HEK293 (cell line): ENCODE measurements around the gene PTGDR.

Experiments
- CTCF ChIA-PET: fragments of 350-600 bp; formaldehyde crosslinking; extraction: SDS; loops from one replicate; lab custom pipeline; 2021; ENCODE audit warnings: antibody characterized with exemption; lab: Yijun Ruan, JAX
- POLR2A ChIA-PET: fragments of 300-600 bp; formaldehyde crosslinking; extraction: SDS; loops from one replicate; lab custom pipeline; 2020; ENCODE audit warnings: antibody characterized with exemption, inconsistent platforms; lab: Yijun Ruan, JAX
- H3K27ac ChIP-seq: fragments of 200-500 bp; sonication (Bioruptor generic); 2 replicates; pipeline ENCODE4 v1.5.1; 2014; ENCODE audit warnings: low read depth, low read length, control low read depth, inconsistent platforms; ENCODE audit errors: extremely low read depth
- H3K36me3 ChIP-seq, 2 experiments: fragments of 200-500 bp in 1 of 2; sonication (Bioruptor generic) in 1 of 2; 1 replicate in 1 of 2; 2 replicates in 1 of 2; pipeline ENCODE4 v1.5.1; 2014 to 2017; ENCODE audit warnings: inconsistent platforms in 2 of 2, low read length in 2 of 2; ENCODE audit not compliant: control insufficient read depth in 2 of 2, insufficient read depth in 1 of 2
- H3K4me1 ChIP-seq: fragments of 200-500 bp; sonication (Bioruptor generic); 2 replicates; pipeline ENCODE4 v1.5.1; 2014; ENCODE audit warnings: mild to moderate bottlenecking, low read length, inconsistent platforms; ENCODE audit not compliant: control insufficient read depth, insufficient read depth
- H3K4me3 ChIP-seq: 2 replicates; pipeline ENCODE4 v1.5.1; 2011; ENCODE audit warnings: low read depth, mild to moderate bottlenecking, control low read depth, low read length, moderate library complexity
- H3K9me3 ChIP-seq: fragments of 200-500 bp; sonication (Bioruptor generic); 2 replicates; pipeline ENCODE4 v1.5.1; 2014; ENCODE audit warnings: low read depth, low read length, inconsistent platforms; ENCODE audit not compliant: control insufficient read depth, insufficient read depth
- CTCF ChIP-seq: fragments of 450-650 bp; formaldehyde crosslinking; IDR thresholded peaks from 2 replicates; pipeline ENCODE4 v1.5.1; 2016; ENCODE audit warnings: missing biosample characterization, missing genetic modification characterization
- KLF16 ChIP-seq: fragments of 450-650 bp; formaldehyde crosslinking; IDR thresholded peaks from 2 replicates; pipeline ENCODE4 v1.5.1; 2017; ENCODE audit warnings: missing biosample characterization, missing genetic modification characterization
- PRDM1 ChIP-seq: fragments of 450-650 bp; formaldehyde crosslinking; IDR thresholded peaks from 2 replicates; pipeline ENCODE4; 2016; ENCODE audit warnings: missing biosample characterization, missing genetic modification characterization
- PRDM10 ChIP-seq: fragments of 450-650 bp; formaldehyde crosslinking; IDR thresholded peaks from 2 replicates; pipeline ENCODE4 v1.5.1; 2016; ENCODE audit warnings: missing biosample characterization, missing genetic modification characterization
- RBAK ChIP-seq: fragments of 450-650 bp; formaldehyde crosslinking; IDR thresholded peaks from 2 replicates; pipeline ENCODE4 v1.5.1; 2016; ENCODE audit warnings: missing biosample characterization, missing genetic modification characterization
- ZNF10 ChIP-seq: fragments of 450-650 bp; formaldehyde crosslinking; IDR thresholded peaks from 2 replicates; pipeline ENCODE4 v1.5.1; 2017; ENCODE audit warnings: missing biosample characterization, missing genetic modification characterization
- ZNF138 ChIP-seq: fragments of 450-650 bp; formaldehyde crosslinking; IDR thresholded peaks from 2 replicates; pipeline ENCODE4 v1.5.1; 2016; ENCODE audit warnings: missing biosample characterization, missing genetic modification characterization, borderline replicate concordance
- ZNF146 ChIP-seq: fragments of 450-650 bp; formaldehyde crosslinking; IDR thresholded peaks from 2 replicates; pipeline ENCODE4 v1.5.1; 2016; ENCODE audit warnings: missing biosample characterization, missing genetic modification characterization
- ZNF175 ChIP-seq: fragments of 450-650 bp; formaldehyde crosslinking; IDR thresholded peaks from 2 replicates; pipeline ENCODE4 v1.5.1; 2016; ENCODE audit warnings: missing biosample characterization, missing genetic modification characterization
- ZNF18 ChIP-seq: fragments of 450-650 bp; formaldehyde crosslinking; IDR thresholded peaks from 2 replicates; pipeline ENCODE4 v1.5.1; 2016; ENCODE audit warnings: missing biosample characterization, missing genetic modification characterization
- ZNF362 ChIP-seq: fragments of 450-650 bp; formaldehyde crosslinking; IDR thresholded peaks from 2 replicates; pipeline ENCODE4 v1.5.1; 2016; ENCODE audit warnings: missing biosample characterization, missing genetic modification characterization
- ZNF555 ChIP-seq: fragments of 450-650 bp; formaldehyde crosslinking; conservative IDR thresholded peaks from 2 replicates; pipeline ENCODE4 v1.5.1; 2017; ENCODE audit warnings: missing biosample characterization, mild to moderate bottlenecking, missing genetic modification characterization, inconsistent platforms
- ZNF677 ChIP-seq: fragments of 450-650 bp; IDR thresholded peaks from 2 replicates; pipeline ENCODE4 v1.5.0; 2018; ENCODE audit warnings: missing biosample characterization, mild to moderate bottlenecking, missing genetic modification characterization, moderate library complexity
- TF ChIP-seq, protein P1 (sequence below): fragments of 450-650 bp; IDR thresholded peaks from 2 replicates; pipeline ENCODE4 v1.5.1; 2018; ENCODE audit warnings: missing biosample characterization, missing genetic modification characterization
- TF ChIP-seq, protein P2 (sequence below): fragments of 450-650 bp; formaldehyde crosslinking; IDR thresholded peaks from 2 replicates; pipeline ENCODE4 v1.5.1; 2016; ENCODE audit warnings: missing biosample characterization, missing genetic modification characterization
- TF ChIP-seq, protein P3 (sequence below): fragments of 450-650 bp; formaldehyde crosslinking; IDR thresholded peaks from 2 replicates; pipeline ENCODE4 v1.5.1; 2016; ENCODE audit warnings: missing biosample characterization, missing genetic modification characterization

The PTGDR gene

DNA sequence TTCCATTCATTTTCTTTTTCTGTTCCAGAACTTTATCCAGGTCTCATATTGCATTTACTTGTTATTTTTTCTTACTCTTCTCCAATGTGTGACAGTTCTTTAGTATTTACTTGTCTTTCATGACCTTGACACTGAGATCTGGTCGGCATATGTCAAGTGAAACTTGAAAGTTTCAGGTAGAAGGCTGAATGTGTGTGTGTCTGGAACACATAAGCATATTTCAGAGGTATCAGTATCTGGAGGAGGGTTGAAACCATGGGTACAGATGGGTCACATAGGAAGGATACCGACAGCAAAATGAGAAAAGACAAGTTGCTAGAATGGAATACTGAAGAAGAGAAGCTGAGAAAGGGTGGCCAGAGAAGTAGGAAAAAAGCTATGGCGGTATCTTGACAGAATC, 22.5 kb upstream of the PTGDR start:
- TF ChIP-seq, protein P1, sequence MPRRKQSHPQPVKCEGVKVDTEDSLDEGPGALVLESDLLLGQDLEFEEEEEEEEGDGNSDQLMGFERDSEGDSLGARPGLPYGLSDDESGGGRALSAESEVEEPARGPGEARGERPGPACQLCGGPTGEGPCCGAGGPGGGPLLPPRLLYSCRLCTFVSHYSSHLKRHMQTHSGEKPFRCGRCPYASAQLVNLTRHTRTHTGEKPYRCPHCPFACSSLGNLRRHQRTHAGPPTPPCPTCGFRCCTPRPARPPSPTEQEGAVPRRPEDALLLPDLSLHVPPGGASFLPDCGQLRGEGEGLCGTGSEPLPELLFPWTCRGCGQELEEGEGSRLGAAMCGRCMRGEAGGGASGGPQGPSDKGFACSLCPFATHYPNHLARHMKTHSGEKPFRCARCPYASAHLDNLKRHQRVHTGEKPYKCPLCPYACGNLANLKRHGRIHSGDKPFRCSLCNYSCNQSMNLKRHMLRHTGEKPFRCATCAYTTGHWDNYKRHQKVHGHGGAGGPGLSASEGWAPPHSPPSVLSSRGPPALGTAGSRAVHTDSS (tag by site-specific recombination): no peak
- no peak for TF ChIP-seq PRDM1 (tag by site-specific recombination)
- no peak for TF ChIP-seq RBAK (tag by site-specific recombination)
- TF ChIP-seq, protein P2, sequence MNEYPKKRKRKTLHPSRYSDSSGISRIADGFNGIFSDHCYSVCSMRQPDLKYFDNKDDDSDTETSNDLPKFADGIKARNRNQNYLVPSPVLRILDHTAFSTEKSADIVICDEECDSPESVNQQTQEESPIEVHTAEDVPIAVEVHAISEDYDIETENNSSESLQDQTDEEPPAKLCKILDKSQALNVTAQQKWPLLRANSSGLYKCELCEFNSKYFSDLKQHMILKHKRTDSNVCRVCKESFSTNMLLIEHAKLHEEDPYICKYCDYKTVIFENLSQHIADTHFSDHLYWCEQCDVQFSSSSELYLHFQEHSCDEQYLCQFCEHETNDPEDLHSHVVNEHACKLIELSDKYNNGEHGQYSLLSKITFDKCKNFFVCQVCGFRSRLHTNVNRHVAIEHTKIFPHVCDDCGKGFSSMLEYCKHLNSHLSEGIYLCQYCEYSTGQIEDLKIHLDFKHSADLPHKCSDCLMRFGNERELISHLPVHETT (tag by site-specific recombination): no peak
- no peak for TF ChIP-seq ZNF138 (tag by site-specific recombination)
- no peak for TF ChIP-seq ZNF175 (tag by site-specific recombination)
- no peak for TF ChIP-seq CTCF
- no peak for TF ChIP-seq ZNF555 (tag by site-specific recombination)
- TF ChIP-seq, protein P3, sequence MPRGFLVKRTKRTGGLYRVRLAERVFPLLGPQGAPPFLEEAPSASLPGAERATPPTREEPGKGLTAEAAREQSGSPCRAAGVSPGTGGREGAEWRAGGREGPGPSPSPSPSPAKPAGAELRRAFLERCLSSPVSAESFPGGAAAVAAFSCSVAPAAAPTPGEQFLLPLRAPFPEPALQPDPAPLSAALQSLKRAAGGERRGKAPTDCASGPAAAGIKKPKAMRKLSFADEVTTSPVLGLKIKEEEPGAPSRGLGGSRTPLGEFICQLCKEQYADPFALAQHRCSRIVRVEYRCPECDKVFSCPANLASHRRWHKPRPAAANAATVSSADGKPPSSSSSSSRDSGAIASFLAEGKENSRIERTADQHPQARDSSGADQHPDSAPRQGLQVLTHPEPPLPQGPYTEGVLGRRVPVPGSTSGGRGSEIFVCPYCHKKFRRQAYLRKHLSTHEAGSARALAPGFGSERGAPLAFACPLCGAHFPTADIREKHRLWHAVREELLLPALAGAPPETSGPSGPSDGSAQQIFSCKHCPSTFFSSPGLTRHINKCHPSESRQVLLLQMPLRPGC (tag by site-specific recombination): no peak
- no peak for TF ChIP-seq KLF16 (tag by site-specific recombination)
- no peak for TF ChIP-seq ZNF18
- TF ChIP-seq ZNF677: no peak
- TF ChIP-seq ZNF362 (tag by site-specific recombination): no peak
- TF ChIP-seq ZNF10: no peak
- no peak for TF ChIP-seq PRDM10 (tag by site-specific recombination)
- no peak for TF ChIP-seq ZNF146 (tag by site-specific recombination)
- CTCF ChIA-PET: no interaction called here
- POLR2A ChIA-PET: no interaction called here
- H3K9me3 ChIP-seq: no peaks in the 10 kb centered on the region
- H3K4me1 ChIP-seq: peaks cover 11% of the 10 kb centered on the region; the same call in 1 of the 2 replicates
- no peak overlapping the region for H3K4me3 ChIP-seq
- no peak overlapping the region for H3K27ac ChIP-seq
- no peaks in the 10 kb centered on the region for H3K36me3 ChIP-seq
